Right renal pelvis (tissue), 4 donors: ENCODE results near the gene CRY1. TPM values are rescaled to one million over a fixed set of nuclear protein-coding genes. Genes with fewer than 3 reads are reported as not detected.
"Not testable (repeated sequence)": the region's sequence is repeated elsewhere in the genome, so short reads cannot be mapped to it uniquely, and the experiment has no call there.

Experiments
- DNase-seq, 4 donors: peaks; one replicate each; pipeline ENCODE4 v3.0.0-alpha.2; 2013; ENCODE audit warnings: low read depth in 4 of 4, low spot score in 3 of 4, missing footprints in 1 of 4
- polyA plus RNA-seq, 4 donors: library from polyadenylated mRNA; unstranded; fragments of 120-200 nt; gene quantifications; one replicate each; pipeline ENCODE4 v1.2.1, GENCODE V29; 2013; ENCODE audit not compliant: insufficient read length in 4 of 4

CRY1 gene
- polyA plus RNA-seq, 4 donors: 28.6 to 30.4 (median 30.0) TPM

DNA sequence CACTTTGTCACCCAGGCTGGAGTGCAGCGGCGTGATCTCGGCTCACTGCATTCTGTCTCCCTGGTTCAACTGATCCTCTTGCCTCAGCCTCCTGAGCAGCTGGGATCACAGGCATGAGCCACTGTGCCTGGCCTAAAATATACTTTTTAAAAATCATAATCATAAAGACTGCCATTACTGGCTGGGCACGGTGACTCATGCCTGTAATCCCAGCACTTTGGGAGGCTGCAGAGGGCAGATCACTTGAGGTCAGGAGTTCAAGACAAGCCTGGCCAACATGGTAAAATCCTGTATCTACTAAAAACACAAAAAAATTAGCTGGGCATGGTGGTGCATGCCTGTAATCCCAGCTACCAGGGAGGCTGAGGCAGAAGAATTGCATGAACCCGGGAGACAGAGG lies 20.1 kb downstream of the CRY1 start:
- DNase-seq: not testable (repeated sequence)

- no peak for DNase-seq
These were observed 26.7 kb downstream of the CRY1 start for GRCh38 chr12:107066691-107067090.

- DNase-seq: no peak
These were observed 28.7 kb downstream of the CRY1 start for GRCh38 chr12:107064687-107065086.

DNA sequence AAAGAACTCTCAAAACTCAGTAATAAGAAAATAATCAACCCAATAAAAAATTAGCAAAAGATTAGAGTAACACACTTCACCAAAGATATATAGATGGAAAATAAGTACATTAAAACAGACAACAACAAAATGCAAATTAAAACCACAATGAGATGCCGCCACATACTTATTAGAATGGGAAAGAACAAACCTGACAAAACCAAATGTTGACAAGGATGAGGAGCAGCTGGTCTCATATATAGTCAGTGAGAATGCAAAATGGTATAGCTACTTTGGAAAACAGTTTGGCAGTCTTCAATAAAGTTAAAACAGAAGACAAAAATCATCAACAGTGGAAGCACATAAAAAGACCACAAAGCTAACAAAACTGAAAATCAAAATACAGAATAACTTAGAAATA lies 29.1 kb downstream of the CRY1 start:
- no peak for DNase-seq

- no peak for DNase-seq
These were observed 35.2 kb downstream of the CRY1 start for GRCh38 chr12:107058190-107058589.

DNA sequence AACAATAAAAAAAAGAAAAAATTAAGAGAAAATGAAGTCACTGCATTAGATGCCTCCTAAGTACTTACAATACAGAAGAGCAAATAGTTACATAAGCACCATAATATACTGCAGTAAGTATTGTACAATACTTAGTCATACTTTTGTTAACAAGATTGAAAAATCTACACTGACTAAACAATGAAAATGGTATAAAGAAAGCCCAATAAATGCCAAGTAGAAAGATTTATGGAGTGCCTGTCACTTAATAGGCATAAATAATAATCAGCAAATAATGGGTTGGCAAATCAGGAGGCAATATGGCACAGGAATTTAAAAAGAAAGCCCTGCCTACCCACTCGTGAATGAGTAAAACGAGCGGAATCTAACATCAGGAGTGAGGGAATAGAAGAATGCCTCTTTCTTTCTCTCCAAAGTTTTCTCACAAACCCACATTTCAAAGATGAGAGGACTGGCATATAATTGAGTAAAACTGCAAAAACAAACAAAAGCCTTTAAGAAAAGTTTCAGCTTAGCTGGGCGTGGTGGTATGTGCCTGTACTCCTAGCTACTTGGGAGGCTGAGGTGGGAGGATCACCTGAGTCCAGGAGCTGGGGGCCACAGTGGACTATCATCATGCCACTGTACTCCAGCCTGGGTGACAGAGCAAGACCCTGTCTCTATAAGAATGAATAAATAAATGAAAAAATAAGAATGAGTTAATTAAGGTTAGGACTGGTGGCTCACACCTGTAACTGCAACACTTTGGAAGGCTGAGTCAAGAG lies 36.1 kb downstream of the CRY1 start:
- DNase-seq: no peak

GRCh38 chr12:107053709-107054108 lies 39.6 kb downstream of the CRY1 start:
- no peak for DNase-seq

DNA sequence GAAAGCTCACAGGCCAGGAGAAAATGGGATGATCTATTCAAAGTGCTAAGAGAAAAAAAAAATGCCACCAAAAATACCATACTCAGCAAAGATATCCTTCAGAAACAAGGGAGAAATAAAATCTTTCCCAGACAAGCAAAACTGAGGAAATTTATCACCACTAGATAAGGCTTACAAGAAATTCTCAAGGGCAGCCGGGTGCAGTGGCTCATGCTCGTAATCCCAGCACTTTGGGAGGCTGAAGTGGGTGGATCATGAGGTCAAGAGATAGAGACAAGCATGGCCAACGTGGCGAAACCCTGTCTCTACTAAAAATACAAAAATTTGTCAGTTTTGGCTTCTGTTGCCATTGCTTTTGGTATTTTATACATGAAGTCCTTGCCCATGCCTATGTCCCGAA lies 48.2 kb downstream of the CRY1 start:
- DNase-seq: no peak

DNA sequence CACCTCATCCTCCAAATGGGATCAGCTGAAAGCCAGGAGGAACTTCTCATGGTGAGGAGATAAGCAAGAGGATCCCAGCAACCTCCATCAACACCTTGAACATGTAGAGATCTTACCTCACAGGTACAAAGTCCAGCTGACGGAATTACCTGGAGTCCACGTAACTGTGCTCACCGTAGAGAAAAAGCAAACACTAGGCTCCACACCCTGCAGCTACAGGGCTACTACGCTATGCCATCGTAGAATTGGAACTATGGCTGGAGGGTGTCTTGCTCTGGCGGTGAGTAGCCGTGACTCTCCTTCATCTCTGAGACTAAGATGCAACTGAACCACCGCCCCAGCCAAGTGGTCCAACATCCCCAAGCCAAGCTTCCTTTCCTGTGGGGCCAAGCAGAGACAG lies 50.5 kb downstream of the CRY1 start:
- no peak for DNase-seq

DNA sequence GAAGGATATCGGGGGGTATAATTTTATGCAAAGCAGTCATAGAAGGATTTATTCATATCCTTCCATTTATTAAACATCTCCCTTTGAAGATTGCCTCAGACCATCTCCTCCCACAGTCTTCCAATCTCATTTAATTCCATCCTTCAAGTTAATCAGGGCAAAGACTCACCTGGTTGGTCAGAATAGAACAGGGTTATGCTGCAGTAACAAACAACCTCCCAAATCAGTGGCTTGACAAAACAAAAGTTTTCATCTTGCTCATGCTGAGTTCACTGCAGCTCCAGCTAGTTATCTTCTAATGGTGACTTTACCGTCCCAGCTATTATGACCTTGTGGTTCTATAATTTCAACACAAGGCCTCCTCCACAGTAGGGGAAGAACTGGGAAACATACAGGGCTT lies 57.6 kb downstream of the CRY1 start:
- no peak for DNase-seq

DNA sequence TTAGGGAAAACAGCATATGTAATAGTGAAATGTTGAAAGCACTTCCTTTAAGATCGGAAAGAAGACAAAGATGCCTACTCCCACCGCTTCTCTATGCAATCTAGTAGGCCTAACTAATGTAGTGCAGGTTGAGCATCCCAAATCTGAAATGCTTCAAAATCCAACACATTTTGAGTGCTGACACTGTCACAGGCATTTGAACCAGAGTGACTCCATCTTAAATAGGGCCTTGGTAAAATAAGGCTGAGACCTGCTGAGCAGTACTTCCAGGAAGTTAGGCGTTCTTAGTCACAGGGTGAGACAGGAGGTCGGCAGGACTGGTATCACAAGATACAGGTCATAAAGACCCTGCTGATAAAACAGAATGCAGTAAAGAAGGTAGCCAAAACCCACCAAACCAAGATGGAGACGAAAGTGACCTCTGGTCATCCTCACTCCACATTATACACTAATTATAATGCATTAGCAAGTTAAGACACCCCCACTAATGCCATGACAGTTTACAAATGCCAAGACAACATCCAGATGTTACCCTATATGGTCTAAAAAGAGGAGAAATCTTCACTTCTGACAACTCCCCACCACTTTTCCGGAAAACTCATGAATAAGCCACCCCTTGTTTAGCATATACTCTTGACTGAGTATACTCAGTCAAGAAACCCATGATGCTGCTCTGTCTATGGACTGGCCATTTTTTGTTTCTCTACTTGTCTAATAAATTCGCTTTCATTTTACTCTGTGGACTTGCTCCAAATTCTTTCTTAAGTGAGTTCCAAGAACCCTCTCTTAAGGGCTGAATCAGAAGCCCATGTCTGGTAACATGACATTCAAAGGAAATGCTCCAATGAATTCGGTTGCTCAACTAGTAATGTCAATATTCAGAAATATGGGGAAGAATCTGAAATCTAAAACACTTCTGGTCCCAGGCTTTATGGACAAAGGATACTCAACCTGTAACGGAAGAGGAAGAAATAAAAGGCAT lies 59.3 kb downstream of the CRY1 start:
- DNase-seq: no peak

DNA sequence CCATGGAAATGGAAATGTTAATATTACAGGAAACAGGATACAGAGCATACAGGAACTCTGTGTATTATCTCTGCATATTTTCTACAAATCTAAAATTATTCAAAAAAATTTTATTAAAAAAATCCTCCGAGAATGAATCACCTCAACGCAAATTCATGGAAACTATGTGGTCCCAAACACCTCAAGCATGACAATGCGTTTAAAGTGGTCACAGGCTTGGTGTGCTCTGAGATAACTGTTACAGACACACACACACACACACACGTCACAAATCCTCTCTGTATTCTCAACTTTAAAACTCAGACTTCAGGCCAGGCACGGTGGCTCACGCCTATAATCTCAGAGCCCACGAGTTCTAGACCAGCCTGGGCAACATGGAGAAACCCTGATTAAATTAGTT lies 61.1 kb downstream of the CRY1 start:
- no peak for DNase-seq

DNA sequence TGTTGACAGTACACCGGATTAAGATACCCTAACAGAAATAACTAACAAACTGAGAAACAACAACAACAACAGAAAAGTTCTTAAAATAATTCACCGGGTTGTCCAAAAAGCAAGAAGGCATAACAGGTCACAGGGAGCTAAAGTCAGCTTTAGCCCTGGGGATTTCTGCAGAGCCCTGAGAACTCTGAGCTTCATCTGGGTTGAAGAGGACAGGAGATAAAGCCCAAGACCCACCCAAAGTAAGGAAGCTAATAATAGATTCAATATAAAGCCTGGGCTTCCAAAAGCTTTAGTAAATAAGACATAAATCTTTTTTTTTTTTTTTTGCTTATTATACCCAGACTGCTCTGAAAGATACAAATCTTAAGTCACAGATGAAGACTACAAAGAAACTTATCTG lies 62.3 kb downstream of the CRY1 start:
- DNase-seq: no peak

DNA sequence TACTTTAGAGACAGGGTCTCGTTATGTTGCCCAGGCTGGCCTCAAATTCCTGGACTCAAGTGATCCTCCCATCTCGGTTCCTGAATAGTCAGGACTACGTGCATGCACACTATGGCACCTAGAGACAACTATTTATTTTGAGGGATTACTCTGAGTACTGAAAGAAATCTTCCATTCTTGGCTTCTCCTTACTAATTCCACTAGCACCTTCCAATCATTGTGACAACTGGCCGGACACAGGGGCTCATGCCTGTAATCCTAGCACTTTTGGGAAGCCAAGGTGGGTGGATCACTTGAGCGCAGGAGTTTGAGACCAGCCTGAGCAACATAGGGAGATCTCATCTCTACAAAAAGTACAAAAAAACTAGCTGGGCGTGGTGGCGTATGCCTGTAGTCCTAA lies 64.3 kb downstream of the CRY1 start:
- DNase-seq: no peak

- peak; percentile 28 to 62 (median 54) for DNase-seq
These were observed 65.7 kb downstream of the CRY1 start for GRCh38 chr12:107027636-107028053.

DNA sequence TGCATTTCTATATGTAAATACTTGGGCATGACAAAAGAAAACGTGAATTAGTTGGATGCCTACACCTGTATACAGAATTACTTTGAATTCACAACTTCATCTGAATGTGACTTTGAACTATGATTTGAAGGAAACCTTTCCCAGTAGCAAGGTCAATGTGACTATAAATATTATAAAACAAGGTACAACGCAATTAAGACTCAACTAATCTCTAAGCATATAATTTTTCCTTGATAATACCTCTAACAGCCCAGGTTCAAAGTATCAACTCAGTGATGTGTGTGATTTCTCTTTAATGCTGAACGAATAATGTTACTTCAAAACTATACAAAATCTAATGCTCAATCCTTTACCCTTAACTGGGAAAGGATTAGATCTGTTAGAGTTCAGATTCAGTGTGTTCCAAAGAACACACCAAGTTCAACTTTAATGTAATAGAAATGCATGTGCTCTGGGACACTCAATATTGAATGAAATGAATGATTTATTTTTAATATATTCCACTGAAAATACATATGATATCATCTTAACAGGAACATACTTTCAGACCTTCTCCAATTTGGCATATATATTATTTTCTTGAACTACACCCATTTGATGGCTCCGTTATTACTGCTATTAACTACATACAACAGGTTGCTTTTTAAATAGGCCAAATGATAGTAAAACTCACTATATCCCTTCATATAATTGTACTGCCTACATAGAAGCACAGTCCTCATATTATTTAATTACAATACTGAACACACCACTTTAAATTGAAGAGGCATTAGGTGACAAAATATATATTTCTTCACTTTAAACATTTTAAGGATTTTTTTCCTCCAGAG lies 66.3 kb downstream of the CRY1 start:
- DNase-seq: no peak

DNA sequence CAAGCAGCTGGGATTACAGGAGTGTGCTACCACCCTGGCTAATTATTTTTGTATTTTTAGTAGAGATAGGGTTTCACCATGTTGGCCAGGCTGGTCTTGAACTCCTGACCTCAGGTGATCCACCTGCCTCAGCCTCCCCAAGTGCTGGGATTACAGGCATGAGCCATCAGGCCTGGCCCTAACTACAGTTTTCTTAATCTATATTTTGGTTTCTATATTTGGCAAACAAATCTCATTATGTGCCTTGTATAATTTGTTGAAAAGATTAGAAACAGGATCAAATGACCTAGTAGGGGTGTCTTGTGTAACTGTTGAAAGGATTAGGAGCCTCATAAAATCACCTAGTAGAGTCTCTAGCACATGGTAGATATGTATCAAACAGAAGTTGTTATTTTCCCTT lies 67.0 kb downstream of the CRY1 start:
- not testable (repeated sequence) for DNase-seq

GRCh38 chr12:107025671-107026070 lies 67.7 kb downstream of the CRY1 start:
- DNase-seq: no peak

GRCh38 chr12:107019546-107019945 lies 73.8 kb downstream of the CRY1 start:
- DNase-seq: no peak

DNA sequence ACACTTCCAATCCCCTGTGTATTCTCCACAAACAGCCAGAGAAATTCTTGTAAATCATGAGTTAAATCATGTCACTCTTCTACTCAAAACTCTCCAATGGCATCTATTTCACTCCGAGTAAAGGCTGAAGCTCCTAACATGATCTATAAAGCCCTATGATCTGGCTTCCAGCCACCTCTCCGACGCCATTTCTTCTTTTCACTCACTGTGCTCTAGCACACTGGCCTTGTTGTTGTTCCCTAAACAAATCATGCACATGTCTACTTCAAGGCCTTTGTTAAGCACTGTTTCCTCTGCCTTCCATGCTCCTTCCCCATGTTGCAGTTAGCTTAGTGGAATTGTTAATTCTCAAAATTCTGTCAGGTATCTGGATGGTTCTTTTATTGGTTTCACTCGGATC lies 76.3 kb downstream of the CRY1 start:
- no peak for DNase-seq

- no peak for DNase-seq
These were observed 79.3 kb downstream of the CRY1 start for GRCh38 chr12:107014055-107014454.
